GM04503 (cell line): ENCODE results near the gene PPIL1.

Source experiments
- DNase-seq: peaks from one replicate; pipeline ENCODE4 v3.0.0-alpha.2; 2012; ENCODE audit warnings: low read depth

PPIL1 gene

DNA sequence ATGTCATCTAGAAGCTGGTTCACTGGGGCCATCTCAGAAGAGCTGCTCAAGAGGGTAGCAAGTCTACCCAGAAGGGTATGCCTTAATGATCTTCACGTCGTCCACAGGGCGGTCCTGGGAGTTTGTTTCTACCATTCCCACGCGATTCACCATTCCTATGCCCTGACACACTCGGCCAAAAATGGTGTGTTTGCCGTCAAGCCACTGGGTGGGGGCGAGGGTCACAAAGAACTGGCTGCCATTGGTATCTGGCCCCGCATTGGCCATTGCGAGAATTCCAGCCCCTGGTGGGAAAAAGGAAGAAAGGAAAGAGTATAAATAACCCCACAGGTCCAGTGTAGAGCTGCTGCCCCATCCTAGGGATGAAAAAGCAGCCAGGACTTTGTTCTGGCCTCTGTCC is 18.9 kb downstream of the PPIL1 start:
- no peak for DNase-seq

DNA sequence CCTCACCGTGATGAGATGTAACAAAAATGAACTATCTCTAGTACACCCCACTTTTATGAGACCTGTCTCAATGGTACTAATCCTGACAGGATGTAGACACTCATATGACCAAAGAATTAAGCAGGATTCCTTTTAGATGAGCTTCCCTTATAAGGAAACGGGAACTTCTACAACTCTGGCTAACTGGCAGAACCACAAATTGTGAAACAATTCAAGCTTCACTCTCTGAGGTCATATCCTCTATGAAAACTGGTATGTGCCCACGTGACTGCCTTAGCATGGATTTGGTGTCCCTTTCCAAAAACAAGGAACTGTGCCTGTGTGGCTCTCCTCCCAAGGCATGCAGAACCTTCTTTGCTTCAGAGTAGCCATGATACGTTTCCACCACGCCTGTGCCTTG is 21.3 kb downstream of the PPIL1 start:
- DNase-seq, result peak; percentile 91

DNA sequence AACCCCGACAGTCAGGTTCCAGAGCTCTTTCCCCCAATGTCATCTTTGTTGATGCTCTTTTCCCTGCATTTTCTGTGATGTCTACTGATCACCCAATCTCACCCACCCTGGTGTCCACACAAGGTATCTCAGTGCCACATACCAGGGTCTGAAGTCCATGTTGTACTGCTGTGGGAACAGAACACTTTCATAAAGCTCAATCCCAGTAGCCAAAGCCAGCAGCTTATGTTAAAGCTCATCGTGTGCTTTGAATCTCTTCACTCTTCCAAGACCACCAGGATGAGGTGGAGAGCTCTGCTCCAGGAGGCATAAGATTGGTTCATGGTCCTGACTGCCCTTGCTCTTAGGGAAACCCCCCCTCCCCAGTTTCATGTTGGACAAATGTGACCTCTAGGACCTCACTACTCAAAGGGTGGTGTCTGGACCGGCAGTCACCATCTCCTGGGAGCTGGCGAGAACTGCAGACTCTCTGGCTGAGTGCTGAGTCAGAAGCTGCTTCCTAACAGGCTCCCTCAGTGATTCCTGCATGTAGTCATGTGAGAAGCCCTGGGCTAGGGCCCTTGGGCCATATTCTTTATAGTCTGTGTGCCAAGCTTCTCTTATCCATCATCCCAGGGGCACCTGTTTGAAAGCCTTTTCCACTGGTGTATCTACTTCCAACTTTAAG is 22.0 kb downstream of the PPIL1 start:
- peak; percentile 34 for DNase-seq

DNA sequence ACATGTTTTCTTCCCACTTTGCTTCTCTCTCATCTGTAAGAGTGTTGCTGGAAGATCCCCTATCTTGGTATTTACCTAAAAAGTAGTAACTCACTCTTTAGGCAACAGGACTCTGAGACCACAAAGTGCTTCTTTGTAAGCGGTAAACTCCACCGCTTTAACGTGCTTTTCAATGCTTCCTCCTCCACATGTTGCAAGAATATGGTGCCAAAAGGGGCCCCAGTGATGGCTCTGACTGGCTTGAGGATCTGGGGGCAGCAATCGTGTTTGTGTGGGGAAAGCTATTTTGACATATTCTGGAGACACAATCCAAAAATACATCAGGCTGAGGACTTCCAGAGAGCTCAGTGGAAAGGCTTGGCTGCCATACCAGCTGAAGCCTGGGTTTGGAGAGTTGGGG is 23.0 kb downstream of the PPIL1 start:
- no peak for DNase-seq

DNA sequence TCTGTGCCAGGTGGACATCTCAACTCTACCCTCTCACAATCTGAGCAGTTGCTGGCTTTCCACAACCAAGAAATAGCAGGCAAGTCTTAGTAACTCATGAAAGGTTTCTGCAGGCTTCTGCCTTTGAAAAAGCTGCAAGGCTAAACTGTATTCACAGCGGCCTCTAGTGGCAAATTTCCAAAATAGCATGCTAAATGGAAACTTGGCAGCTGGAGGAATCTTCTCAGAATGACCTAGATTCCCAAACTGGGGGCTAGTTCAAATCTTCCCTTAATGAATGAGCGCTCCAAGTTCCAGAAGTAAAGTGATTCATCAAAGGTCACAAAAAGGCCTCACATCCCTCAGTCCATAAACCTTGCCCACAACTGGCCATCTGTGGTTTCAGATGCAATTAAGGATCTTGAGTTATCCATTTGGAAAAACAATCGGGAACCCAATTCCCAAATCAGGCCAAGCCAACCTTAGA is 23.4 kb downstream of the PPIL1 start:
- peak; percentile 86 for DNase-seq

DNA sequence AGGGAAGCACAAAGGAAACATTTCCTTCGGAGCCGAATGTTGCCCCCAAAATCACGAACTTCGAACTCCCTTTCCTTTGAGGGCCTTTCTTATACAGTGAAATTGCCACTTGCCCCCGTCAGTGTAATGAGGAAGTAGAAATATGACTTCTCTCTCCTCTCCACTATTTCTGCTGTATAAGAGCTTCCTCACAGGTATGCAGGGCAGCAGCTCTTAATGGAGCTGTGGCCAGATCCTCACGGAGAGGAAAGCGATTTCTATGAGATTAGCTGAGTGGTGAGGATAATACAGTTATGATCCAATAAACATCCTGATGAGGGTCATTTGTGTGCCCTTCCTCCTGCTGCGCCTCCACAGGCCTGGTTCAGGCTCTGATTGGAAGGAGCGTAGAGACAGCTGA is 24.6 kb downstream of the PPIL1 start:
- DNase-seq, result no peak

DNA sequence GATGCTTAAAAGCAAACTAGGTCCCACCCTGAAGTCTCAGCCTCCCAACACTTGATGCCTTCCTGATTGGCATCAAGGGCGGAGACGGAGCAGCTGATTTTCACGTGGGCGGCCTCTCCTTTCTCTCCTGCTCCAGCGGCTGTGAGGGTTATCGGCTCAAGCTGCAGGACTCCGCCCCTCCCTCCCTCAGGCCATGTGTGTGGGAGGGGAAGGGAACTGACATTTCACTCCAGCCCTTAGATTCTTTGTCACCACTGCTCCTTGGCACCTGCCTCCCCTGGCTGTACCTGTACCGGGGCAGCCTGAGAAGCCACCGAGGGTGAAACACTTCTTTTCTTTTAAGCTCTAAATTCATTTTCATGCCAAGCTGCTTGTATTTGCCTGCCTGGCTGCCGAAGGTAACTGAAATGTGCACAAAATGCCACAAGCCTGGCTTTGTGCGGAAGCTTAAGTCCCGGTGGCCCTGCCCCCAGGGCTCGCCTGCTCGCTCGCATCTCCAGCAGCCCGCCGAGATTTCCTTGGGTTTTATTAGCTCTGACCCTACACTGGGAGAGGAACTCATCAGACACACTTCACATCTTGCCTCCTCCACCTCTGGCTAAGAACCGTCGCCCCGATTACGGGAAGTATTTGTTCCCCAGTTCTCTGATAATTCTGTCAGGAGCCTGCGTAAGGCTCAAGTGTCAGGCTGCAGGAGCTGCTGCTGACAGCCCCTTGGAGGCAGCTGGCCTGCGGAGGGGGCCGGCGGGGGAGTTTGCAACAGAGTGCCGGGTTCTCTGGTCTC is 25.8 kb downstream of the PPIL1 start:
- no peak for DNase-seq

DNA sequence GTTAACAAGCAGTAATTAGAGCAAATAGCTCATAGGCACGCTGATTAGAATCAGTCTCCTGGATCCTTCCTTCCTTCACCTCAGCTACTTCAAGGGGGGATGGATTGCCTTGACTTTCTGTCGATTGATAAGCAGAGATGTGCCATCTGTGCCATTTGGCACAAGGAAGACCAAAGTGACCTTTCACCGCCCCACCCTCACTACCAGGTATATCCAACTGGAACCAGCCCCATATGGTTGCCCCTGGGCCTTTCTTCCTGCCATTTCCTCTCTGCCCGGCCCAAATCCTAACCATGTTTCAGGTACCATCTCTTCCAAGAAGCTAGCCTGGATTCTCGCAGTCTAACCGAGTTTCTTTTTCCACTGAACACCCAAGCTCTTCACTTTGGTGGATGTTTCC is 26.6 kb downstream of the PPIL1 start:
- DNase-seq, result no peak

DNA sequence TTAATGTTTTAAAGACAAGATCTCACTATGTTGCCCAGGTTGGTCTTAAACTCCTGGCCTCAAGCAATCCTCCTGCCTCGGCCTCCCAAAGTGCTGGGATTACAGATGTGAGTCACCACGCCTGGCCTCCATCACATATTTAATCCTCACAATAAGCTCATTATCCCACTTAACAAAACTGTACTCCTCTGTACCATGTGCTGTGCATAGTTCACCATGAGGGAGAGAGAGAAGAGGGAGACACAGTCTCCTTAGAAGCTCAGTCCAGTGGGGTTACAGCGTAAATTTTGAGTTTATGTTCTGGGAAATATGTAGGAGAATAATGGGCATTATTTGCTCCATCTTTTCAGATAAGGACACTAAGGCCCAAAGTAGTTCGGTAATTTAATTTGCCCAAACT is 27.5 kb downstream of the PPIL1 start:
- DNase-seq, result no peak

DNA sequence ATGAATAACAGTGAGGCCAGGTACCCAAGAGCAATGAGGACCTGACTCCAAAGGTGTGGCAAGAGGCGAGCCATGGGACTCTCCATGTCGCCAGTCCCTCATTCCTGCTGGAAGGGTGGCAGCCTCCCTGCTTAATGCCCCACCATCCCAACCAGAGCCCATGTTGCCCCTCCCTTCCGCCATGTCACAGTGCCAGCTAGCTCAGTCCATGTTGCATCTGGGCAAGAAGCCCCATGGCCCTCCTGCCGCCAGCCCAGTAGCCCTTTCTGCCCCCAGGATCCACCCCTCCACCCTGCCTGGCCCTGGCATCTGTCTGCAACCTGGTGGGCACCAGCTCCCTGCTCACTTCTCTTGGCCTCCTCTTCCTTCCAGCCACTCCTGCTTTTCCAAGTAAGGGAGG is 29.4 kb downstream of the PPIL1 start:
- DNase-seq, result no peak

DNA sequence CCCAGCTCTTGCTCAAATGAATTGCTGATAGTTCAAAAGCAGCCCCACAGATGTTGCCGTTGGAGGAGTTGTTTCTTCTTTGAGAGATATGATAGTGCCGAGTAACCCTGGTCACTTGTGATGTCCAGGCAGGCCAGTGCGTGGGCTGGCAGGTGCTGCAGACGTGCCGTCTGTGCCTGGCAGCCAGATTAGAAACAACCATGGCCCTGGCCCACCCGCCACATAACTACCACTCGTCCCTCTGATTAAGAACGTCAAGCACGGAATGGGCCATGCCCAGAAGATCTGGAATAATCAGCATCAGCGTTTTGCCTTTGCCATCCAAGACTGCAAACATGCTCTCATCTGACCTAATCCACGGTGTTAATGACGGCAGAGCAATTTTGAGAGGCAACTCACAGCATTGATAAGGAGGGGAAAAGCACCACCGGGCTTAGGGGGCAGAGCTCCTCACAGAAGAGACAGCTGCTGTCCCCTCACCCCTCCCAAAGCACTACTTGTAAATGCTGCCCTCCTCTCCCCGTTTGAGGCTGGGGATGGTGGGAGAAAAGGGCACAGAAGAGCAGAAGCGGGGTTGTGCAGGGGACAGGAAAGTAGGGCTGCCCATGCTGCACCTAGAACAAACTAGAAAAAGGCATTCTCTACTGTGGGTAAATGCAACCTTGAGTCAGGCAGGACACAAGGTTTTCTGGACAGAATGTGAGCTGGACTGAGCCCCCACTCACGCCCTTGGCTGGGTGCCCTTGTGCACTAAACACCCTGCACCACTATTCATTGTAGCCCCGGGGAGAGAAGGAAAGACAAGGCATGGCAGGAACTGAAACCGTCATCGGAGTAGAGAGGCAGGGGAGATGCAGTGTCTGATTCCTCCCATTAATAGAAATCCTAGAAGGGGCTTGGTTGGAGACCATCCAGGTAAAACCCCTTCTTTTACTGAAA is 30.1 kb downstream of the PPIL1 start:
- no peak for DNase-seq

DNA sequence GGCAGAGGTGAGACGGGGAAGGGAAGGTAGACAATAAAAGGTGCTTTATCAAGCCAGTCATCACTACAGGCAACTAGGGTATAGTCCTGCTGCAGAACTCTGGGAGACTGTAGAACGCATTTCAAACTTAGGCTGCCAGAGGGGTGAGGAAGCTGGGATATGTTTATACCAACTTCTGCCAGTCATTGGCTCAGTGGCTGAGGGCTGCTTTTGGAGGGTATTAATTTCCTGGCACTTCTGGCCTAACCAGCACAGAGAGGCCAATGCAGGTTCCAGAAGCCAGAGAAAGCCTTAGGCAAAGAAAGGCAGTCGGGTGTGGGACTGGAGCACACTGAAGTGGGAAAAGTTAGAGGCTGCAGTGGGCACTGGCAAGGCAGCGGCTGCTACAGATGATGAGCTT is 31.4 kb downstream of the PPIL1 start:
- no peak for DNase-seq

DNA sequence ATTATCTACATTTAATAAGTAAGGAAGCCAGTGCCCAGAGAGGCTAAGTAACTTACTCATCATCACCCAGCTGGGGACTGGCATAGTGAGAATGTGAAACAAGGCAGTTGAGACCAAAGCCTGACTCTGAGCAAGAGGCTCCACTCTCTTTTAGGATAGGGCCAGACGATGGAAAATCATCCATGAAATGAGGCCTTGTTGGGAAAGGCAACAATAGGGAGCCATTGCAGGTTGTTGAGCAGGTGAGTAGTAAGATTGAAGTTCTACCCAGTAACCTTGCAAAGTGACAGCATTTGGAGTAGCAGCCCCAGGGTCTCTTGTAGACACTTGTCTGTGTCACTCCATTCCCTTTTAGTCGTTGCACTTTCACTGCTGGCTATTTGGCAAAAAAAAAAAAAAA is 32.8 kb downstream of the PPIL1 start:
- DNase-seq, result no peak

DNA sequence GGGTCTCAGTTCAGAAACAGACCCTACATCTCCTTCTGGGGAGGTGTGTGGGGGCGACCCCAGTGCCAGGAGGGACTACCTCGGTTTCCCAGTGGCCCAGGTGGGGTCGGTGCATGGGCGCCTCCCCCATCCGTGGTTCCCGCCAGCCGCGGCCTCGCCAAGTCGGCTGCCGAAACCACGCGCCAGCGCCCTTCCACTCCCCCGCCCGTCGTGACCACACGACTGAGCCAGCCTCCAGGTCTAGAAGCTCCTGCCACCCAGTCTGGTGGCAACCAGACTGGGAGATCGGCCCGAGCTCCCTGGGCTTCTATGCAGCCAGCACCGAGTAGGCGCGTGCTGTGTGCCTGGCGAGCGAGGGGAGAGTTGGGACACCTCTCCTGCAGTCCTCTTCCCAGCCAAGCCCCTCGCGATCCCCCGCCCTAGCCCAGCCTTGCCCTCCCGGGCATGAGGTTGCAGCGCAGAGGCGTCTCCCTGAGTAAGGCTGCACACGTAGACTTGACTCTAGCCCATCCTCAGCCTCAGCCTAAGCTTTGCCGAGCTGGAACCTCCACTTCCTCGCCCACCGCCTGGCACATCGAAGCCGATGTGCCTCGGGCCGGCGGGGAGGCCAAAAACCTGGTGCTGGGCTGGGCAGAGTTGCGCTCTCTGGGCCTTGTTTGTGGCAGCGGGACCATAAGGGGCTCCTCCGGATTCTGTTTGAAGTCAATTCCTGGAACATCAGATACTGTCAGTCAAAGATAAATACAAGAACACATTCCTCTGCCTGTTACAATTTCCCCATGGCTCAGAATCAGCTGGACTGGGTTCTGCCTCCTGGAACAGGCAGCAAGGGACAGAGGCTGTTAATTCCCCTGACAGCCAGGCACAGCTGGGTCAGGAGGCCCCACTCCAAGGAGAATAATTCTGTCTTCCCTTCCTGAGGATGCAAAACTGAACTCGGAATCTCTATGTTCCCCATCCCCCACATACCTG is 33.9 kb downstream of the PPIL1 start:
- no peak for DNase-seq

DNA sequence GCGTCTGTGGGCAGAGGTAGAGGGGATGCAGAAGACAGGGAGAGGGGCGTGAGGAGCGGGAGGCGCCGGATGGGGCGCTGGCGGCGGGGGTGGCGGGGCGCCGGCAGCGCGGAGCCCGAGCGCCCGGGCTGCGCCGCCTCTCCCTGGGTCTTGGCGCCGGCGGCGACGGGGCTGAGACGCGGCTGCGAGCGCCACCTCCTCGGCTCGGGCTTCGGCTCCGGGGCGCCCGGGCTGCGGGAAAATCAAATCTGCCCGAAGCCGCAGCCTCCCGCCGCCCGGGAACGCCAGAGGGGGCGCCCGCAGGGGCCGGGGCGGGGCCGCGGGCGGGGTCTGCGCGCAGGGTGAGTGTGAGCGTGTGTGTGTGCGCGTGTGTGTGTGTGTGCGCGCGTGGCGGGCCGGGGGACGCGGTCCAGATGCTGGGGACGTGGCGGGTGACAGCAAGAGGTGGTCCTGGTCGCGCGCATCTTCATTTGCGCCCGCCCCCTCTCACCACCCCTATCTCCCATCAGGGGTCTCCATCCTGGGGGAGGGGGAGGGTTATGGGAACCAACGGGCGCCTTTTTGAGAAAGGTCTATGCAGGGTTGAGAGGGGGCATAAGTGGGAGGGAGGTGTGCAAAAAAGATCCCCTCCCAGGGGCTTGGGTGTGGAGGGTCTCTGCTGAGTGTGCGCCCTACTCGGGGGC is 34.7 kb downstream of the PPIL1 start:
- no peak for DNase-seq

DNA sequence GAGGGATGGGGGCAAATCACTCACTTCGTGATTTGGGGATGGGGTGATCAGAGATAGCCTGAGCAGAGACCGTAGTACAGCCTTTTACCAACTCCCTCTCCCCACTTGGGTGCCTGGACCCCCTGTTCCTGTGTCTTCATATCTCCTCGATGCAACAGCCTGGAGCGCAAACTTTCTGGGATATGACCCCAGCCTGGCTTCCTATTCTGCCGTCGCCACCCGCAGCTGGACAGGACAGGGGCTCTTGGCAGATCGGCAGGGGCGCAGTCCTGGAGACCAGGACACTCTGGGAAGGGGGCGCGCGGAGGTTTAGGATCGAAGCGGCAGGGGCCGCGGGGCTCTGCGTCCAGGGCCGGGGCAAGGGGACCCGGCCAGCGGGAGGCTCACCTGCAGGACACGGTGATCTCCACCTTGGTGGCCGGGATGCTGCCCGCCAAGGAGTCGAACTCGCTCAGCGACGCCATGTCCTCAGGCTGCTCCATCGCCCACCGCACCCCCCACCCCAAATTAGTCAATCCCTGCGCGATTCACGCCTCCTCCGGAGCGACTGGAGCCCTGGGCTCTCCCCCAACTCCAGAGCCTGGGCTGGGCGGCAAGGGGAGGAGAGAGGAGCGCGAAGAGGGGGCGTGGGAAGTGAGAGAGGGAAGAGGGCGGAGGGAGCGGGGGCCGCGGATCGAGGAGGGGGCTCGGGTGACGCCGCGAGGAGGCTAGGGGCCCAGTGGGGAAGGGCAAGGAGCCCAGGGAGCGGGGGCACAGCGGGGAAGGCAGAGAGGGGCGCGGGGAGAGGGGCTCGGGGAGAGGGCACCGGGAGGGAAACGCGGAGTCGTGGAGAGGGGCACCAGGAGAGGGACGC is 35.5 kb downstream of the PPIL1 start, which contains the start of gene CPNE5:
Gene CPNE5, minus strand, starts transcription at position 549 of the 853 bp plus-strand sequence. Its CDS starts 67 bp downstream, at position 482.
- no peak for DNase-seq

DNA sequence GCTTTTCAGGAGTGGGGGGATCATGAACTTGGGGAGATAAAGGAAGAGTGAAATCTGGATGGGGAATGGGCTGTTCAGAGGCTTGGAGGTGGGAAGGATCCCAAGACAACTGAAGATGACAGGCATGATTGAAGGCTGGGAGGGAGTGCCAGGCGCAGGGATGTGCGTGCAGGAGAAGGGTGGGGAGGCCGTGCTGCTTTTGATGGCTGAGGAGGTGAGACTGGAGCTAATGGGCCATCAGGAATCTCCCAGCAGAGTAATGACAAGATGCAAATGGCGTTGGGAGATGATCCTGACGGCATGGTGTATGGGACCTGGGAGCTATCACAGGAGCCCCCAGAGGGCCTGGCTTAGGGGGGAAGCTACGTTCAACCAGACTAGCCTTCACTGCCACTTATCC is 36.9 kb downstream of the PPIL1 start:
- DNase-seq, result no peak

DNA sequence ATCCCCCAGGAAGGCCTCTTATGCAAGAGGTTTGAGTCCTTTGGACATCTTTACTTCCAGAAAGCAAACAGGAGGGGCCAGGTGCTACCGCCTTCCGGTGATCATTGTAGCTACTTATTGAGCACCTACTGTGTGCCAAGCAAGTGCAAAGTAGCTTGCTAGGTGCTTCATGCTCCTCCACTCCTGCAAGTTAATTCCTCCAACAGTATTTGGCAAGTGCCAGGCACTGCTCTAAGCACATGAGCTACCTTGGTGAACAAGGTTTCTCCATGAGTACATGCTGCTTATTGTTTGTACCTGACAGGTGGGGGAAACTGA is 37.6 kb downstream of the PPIL1 start:
- no peak for DNase-seq

DNA sequence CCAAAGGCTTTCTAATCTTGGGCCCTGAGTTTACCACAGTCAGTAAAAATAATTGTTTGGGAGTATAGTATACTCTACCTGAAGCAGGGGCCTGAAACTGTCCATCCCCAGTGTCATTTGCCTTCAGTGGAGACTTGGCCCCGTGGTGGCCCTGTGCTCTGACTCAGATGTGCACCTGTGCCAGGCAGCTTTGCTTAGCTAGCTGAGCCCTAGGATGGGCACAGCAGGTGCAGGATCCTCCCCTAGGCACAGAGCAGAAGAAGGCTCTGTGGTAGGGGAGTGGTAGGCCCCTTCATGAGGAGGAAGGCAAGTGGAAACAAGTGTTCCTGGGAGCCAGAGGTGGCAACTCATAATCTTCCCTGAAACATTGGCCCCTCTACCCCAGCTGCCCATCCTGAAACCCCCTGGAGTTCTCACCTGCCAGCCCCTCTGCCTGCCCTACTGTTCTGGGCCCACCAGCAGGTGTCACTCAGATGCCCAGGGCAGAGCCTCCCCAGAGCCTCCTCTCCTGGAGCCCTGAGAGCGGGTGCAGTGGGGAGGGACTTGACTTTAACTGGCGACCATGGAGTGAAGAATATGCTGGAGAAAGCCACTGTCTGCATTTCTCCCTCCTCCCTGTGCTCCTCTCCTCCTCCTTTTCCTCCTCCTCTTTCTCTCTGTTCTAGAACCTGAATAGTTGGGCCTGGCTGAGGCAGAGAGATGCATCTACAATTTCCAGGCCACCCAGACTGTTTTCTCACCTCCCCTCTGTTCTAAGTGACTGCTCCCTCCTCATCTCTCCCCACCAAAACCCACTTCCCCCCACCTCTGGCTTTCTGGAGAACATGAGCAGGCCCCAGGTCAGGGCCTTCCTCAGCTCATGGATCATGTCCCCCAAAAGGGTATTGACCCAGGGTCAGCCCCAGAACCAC is 38.2 kb downstream of the PPIL1 start:
- no peak for DNase-seq
